ENCODE measurements around the gene C6orf141. TPM values are rescaled to one million over a fixed set of nuclear protein-coding genes. Genes with fewer than 3 reads are reported as not detected.
A peak's percentile ranks its signal among the peaks of the same experiment; 100 is the strongest.

C6orf141 gene
- polyA plus RNA-seq, 3 donors = not detected

DNA sequence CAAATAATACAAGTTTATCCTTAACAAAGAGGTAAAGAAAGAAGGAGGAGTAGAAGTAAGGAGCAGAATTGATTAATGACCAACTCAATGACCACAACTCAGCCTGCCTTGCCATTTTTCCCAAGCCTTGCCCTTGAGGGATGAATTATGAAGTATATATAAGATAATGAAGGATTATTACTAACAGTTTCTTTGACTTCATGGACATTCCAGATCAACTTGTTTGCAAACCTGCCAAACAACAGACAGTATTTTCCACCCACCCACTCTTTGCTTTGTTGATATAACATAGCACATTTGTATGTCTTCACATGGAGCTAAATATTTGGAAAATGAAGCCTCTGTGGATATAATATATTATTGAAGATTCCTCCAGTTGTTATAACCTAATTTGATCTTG is 9.9 kb upstream of the C6orf141 start:
- Histone ChIP-seq H3K9me3 (replicated peaks in 1 of 2; ENCODE audit: control insufficient read depth in 1 of 2, insufficient read depth in 1 of 2, low read length in 2 of 2) (no peaks in the 10 kb centered on the region), H3K27ac (ENCODE audit: low read depth in 1 of 2, low read length in 2 of 2) (no peak overlapping the region), H3K9ac (ENCODE audit: insufficient read depth, low read length, poor library complexity, severe bottlenecking) (no peak overlapping the region), H3K4me2 (replicated peaks; ENCODE audit: extremely low read depth, low read length, poor library complexity, severe bottlenecking) (no peak overlapping the region), H3K4me3 (replicated peaks in 1 of 3; ENCODE audit: low read depth in 2 of 3, low read length in 3 of 3) (no peak overlapping the region), H3K4me1 (ENCODE audit: control insufficient read depth in 1 of 2, insufficient read depth in 2 of 2, low read length in 2 of 2) (no peaks in the 10 kb centered on the region), H3K36me3 (replicated peaks in 1 of 2; ENCODE audit: control insufficient read depth in 1 of 2, insufficient read depth in 2 of 2, low read length in 2 of 2) (no peaks in the 10 kb centered on the region), H2AFZ (ENCODE audit: insufficient read depth, low read depth, low read length, poor library complexity, severe bottlenecking) (no peak overlapping the region), H3K79me2 (ENCODE audit: insufficient read depth, low read length) (no peaks in the 10 kb centered on the region), H3K27me3 (ENCODE audit: control insufficient read depth in 2 of 2, insufficient read depth in 2 of 2, low read length in 2 of 2) (no peaks in the 10 kb centered on the region), H4K20me1 (ENCODE audit: insufficient read depth, low read length) (no peaks in the 10 kb centered on the region)
- intact Hi-C loops (cut with micrococcal nuclease) = no loop called here
- Mint-ChIP-seq H3K36me3 (no peaks in the 10 kb centered on the region), H3K4me3 (no peak overlapping the region), H3K9me3 (peaks cover 0 to 2% (median 0%) of the 10 kb centered on the region in 7 donors), H3K4me1 (peaks cover 12% of the 10 kb centered on the region), H3K27ac (no peak overlapping the region), H3K27me3 (ENCODE audit: low read depth in 3 of 3) (peaks cover 2 to 3% (median 2%) of the 10 kb centered on the region in 3 donors)
- DNase-seq = no peak
- TF ChIP-seq, protein P1, sequence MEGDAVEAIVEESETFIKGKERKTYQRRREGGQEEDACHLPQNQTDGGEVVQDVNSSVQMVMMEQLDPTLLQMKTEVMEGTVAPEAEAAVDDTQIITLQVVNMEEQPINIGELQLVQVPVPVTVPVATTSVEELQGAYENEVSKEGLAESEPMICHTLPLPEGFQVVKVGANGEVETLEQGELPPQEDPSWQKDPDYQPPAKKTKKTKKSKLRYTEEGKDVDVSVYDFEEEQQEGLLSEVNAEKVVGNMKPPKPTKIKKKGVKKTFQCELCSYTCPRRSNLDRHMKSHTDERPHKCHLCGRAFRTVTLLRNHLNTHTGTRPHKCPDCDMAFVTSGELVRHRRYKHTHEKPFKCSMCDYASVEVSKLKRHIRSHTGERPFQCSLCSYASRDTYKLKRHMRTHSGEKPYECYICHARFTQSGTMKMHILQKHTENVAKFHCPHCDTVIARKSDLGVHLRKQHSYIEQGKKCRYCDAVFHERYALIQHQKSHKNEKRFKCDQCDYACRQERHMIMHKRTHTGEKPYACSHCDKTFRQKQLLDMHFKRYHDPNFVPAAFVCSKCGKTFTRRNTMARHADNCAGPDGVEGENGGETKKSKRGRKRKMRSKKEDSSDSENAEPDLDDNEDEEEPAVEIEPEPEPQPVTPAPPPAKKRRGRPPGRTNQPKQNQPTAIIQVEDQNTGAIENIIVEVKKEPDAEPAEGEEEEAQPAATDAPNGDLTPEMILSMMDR (IDR thresholded peaks at IDR 0.05) = no peak

DNA sequence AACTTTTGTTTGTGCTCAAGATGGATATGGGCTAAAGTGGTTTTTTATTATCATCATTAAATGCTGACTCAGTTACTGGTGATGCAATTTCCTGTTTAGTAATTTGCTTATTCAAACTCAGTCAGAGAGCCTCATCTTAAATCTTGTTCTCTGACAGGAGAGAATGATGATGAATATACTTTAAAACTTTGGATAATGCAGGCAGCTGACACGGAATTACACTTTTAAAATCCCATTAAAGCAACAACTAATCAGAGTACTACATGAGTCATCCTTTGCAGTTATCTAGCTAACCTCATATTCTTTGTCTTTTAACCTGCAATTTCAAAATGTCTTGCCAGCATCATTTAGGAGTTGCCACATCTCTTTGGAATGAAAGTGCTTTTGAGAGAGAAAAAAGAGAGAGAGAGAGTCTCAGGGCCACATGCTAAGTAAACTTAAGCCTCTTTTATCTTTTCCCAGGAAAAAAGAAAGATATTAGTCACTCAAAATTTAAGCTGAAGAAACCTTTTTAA is 9.2 kb upstream of the C6orf141 start:
- no peak overlapping the region for H3K4me2 ChIP-seq (replicated peaks; ENCODE audit: extremely low read depth, low read length, poor library complexity, severe bottlenecking)
- H3K4me3 Mint-ChIP-seq = no peak overlapping the region
- intact Hi-C loops (cut with micrococcal nuclease) = no loop called here
- WGBS (ENCODE audit: insufficient coverage) = 80% methylated on average over 1 of the region's 1 CpG
- H3K4me1 Mint-ChIP-seq = peaks cover 12% of the 10 kb centered on the region
- no peaks in the 10 kb centered on the region for H3K79me2 ChIP-seq (ENCODE audit: insufficient read depth, low read length)
- no peaks in the 10 kb centered on the region for H3K4me1 ChIP-seq (ENCODE audit: control insufficient read depth in 1 of 2, insufficient read depth in 2 of 2, low read length in 2 of 2)
- no peaks in the 10 kb centered on the region for H3K36me3 Mint-ChIP-seq
- H3K27me3 ChIP-seq (ENCODE audit: control insufficient read depth in 2 of 2, insufficient read depth in 2 of 2, low read length in 2 of 2) = no peaks in the 10 kb centered on the region
- no peak overlapping the region for H3K9ac ChIP-seq (ENCODE audit: insufficient read depth, low read length, poor library complexity, severe bottlenecking)
- no peaks in the 10 kb centered on the region for H3K36me3 ChIP-seq (replicated peaks in 1 of 2; ENCODE audit: control insufficient read depth in 1 of 2, insufficient read depth in 2 of 2, low read length in 2 of 2)
- no peaks in the 10 kb centered on the region for H3K9me3 ChIP-seq (replicated peaks in 1 of 2; ENCODE audit: control insufficient read depth in 1 of 2, insufficient read depth in 1 of 2, low read length in 2 of 2)
- H4K20me1 ChIP-seq (ENCODE audit: insufficient read depth, low read length) = no peaks in the 10 kb centered on the region
- DNase-seq = peak in 2 of 3 donors; percentile 11 to 12
- H3K27me3 Mint-ChIP-seq (ENCODE audit: low read depth in 3 of 3) = peaks cover 2 to 3% (median 2%) of the 10 kb centered on the region in 3 donors
- H3K9me3 Mint-ChIP-seq = peaks cover 0 to 2% (median 0%) of the 10 kb centered on the region in 7 donors
- no peak overlapping the region for H3K27ac Mint-ChIP-seq
- peak overlapping the region; percentile 10 for H2AFZ ChIP-seq (ENCODE audit: insufficient read depth, low read depth, low read length, poor library complexity, severe bottlenecking)
- H3K27ac ChIP-seq (ENCODE audit: low read depth in 1 of 2, low read length in 2 of 2) = no peak overlapping the region
- no peak overlapping the region for H3K4me3 ChIP-seq (replicated peaks in 1 of 3; ENCODE audit: low read depth in 2 of 3, low read length in 3 of 3)
- TF ChIP-seq, protein P1 (IDR thresholded peaks at IDR 0.05) = no peak
